ENCODE measurements around the gene P2RX3. TPM values are rescaled to one million over a fixed set of nuclear protein-coding genes. Genes with fewer than 3 reads are reported as not detected.
"Not testable (repeated sequence)": the region's sequence is repeated elsewhere in the genome, so short reads cannot be mapped to it uniquely, and the experiment has no call there.

Gene P2RX3
- total RNA-seq, 1 donor from 2014 or later: not detected

DNA sequence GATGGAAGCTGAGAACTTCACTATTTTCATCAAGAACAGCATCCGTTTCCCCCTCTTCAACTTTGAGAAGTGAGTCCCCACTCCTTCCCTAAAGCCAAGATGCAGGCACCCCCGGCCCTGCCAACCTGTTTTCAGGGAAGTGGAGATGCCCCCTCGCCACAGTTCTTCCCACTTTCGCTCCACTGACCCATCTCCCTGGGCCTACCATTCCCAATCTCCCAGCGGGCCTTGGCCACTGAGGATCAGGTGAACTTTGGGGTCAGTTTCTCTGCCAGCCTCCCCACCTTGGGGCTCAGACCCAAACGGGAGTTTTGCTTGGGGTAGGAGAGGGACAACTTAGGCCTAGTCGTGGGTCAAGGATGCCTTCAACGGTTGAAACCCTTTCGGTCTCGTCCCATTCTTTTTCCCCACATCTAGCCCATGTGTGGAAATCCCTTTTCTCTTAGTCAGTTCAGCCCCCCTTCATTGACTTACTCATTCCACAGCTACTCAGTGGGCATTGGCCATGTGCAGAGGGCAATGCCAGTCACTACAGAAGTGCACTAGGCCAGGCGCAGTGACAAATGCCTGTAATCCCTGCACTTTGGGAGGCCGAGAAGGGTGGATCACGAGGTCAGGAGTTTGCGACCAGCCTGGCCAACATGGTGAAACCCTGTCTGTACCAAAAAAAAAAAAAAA, 10.6 kb downstream of the P2RX3 start:
- no peak for DNase-seq (ENCODE audit: low read depth in 2 of 2)

DNA sequence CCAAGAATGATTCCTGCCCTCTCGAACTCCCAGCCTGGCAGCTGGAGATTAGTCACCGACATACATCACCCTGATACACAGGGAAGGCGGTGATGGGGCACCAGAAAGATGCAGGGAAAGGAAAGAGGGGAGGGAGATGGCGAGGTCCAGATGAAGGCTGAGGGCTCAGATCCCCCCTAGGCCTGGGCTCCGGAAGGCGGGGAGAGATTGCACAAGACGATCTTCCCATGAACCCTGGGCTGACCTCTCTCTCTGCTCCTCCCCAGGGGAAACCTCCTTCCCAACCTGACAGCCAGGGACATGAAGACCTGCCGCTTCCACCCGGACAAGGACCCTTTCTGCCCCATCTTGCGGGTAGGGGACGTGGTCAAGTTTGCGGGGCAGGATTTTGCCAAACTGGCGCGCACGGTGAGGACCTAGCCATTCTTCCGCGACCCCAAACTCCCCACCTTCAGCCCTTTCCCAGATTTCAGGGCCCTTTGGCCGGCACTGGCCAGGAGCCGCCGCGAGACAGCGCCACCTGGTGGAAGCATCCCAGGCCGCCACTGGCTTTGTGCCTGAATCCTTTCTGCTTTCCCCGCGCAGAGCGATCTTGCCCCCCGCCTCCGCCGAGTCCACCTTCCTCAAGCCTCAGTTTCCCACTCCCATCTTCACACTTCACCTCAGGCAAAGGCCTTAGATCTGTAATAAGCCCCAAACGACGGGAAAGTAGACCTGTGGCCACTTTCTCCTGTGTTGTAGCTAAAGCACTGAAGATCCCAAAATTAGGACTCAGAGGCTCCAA, 11.5 kb downstream of the P2RX3 start:
- DNase-seq (ENCODE audit: low read depth in 2 of 2): peak; percentile 3 to 48

GRCh38 chr11:57353036-57353435, 14.9 kb downstream of the P2RX3 start:
- no peak for DNase-seq (ENCODE audit: low read depth in 2 of 2)

GRCh38 chr11:57353446-57353845, 15.3 kb downstream of the P2RX3 start:
- DNase-seq (ENCODE audit: low read depth in 2 of 2): no peak

DNA sequence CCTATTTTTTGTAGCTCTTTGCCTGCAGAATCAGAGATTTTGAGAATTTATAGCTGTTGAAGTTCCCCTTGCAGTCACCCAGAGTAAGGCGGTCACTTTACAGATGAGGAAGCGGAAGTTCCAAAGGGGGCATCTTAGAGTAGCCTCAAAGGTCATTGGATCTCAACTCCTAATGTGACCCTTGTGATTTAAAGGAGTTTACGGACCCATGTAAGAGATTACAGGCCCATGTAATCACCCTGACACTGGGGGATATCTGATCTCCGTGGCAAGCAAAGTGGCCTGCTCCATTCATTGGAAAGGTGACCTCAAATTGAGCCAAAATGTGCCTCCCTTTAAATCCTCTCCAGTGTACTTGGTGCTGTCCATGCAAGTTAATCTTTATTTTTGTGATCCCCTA, 15.7 kb downstream of the P2RX3 start:
- DNase-seq (ENCODE audit: low read depth in 2 of 2): no peak

- no peak for DNase-seq (ENCODE audit: low read depth in 2 of 2)
Measured at GRCh38 chr11:57354699-57355098, 16.5 kb downstream of the P2RX3 start.

DNA sequence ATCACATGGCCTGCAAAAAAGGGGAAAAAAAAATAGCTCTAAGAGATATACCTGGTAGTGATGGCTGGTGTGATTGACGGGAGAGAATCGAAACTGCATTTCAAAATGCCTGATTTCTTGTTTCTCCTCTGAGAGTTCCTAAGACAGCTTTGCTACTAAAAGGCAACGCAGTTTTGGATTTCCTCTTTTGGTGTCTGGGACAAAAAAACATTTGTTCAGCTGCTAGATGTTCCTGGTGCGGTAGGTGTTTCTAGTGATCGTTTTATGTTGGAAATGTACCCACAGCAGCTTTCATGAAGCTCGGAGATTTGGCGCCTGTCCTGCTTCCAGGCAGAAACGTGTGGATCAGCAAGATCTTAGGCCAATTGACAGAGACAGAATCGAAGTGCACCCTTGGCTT, 18.1 kb downstream of the P2RX3 start:
- no peak for DNase-seq (ENCODE audit: low read depth in 2 of 2)

DNA sequence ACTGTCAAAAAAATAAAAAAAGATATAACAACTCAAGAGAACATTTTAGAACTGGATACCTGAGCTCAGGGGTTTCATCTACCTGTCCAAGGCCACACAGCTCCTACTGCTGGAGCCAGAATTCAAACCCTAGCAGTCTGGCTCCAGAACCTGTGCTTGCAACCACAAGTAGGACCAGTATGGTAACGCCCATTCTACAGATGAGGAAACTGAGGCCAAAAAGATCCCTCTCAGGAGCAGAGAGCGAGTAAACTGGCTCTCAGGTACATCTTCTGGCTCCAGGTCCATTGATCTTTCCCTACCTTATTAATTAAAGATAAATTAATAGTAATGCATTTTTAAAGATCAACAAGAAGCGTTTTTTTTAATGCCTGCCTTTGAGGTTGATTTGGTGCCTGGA, 19.2 kb downstream of the P2RX3 start:
- no peak for DNase-seq (ENCODE audit: low read depth in 2 of 2)

- DNase-seq (ENCODE audit: low read depth in 2 of 2): no peak
Measured at GRCh38 chr11:57357856-57358255, 19.7 kb downstream of the P2RX3 start.

DNA sequence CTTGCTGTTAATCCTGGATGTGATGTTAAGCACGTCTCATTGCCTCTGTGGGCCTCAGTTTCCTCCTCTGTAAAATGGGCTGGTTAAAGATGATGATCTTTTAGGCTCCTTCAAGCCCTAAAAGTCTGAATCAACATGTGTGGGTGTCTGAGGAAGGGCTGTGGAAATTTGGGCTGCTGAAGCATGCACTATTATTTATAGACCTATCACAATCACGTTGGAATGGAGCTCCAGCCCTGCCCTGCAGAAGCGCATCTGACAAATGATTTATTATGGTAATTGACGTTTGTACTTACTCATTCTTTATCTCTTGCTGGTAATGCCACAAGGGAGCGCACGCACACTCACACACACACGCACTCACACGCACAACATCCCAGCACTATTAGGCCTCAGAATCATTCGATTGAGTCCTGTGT, 20.4 kb downstream of the P2RX3 start:
- no peak for DNase-seq (ENCODE audit: low read depth in 2 of 2)

GRCh38 chr11:57358991-57359390, 20.8 kb downstream of the P2RX3 start:
- no peak for DNase-seq (ENCODE audit: low read depth in 2 of 2)

- no peak for DNase-seq (ENCODE audit: low read depth in 2 of 2)
Measured at GRCh38 chr11:57359396-57359795, 21.2 kb downstream of the P2RX3 start.

- no peak for DNase-seq (ENCODE audit: low read depth in 2 of 2)
Measured at GRCh38 chr11:57359896-57360690, 21.9 kb downstream of the P2RX3 start.

GRCh38 chr11:57360991-57361390, 22.8 kb downstream of the P2RX3 start:
- no peak for DNase-seq (ENCODE audit: low read depth in 2 of 2)

GRCh38 chr11:57361420-57361819, 23.3 kb downstream of the P2RX3 start:
- not testable (repeated sequence) for DNase-seq (ENCODE audit: low read depth in 2 of 2)

- no peak for DNase-seq (ENCODE audit: low read depth in 2 of 2)
Measured at GRCh38 chr11:57361926-57362325, 23.8 kb downstream of the P2RX3 start.

GRCh38 chr11:57363131-57364080, 25.3 kb downstream of the P2RX3 start:
- DNase-seq (ENCODE audit: low read depth in 2 of 2): no peak

DNA sequence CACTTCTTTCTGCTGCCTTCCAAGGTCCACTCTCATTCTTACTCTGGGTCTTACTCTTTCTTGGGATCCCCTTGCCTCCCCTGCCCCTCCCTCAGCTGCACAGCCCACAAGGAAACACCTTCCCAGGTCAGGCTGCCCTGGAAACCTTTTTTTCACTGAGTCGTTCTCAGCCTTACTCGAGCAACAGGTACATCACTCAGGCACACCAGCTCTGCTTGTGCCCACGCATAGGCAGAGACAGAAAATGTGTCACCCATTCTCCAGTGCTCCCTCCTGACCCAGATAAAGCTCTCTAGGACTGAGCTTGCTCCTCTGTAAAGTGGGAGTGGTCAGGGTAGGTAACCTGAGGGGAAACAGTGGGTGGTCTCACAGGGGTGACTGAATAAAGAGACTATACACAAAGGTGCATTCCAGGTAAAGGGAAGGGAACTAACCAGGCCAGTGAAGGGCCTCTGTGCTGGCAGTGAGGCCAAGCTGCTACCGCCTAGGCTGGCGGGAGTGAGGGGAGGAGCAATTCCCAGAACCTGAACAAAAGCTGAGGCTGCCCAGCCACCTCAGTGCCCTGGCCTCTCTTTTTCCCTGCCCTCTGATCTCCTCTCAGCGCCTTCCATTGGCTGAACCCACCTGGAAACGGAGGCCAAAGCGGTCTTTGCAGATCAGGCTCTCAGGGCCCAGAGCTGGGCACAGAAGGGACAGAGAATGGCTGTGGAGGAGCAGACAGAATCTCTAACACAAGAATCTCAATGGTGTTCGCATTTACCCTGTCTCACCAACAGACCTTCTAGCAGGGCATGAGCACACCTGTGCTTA, 26.9 kb downstream of the P2RX3 start:
- no peak for DNase-seq (ENCODE audit: low read depth in 2 of 2)

- DNase-seq (ENCODE audit: low read depth in 2 of 2): peak in 1 of 2 donors; percentile 33
Measured at GRCh38 chr11:57368106-57368844, 30.1 kb downstream of the P2RX3 start.

GRCh38 chr11:57368845-57369232, 30.7 kb downstream of the P2RX3 start:
- DNase-seq (ENCODE audit: low read depth in 2 of 2): no peak

Measured in dermis microvascular lymphatic vessel endothelial cell (primary cell).